ACC112 (cell line): ENCODE results near the gene APBA2.

Experiments used
- H2AFZ ChIP-seq: fragments of 200-600 bp; sonication (generic); one replicate; pipeline ENCODE4 v1.6.0; 2017; ENCODE audit warnings: antibody characterized with exemption, low read length; ENCODE audit not compliant: unreplicated experiment
- H3K27ac ChIP-seq: fragments of 200-600 bp; sonication (generic); 2 replicates; pipeline ENCODE4 v1.5.1; 2014; ENCODE audit warnings: low read depth, mild to moderate bottlenecking, antibody characterized with exemption, low read length, moderate library complexity
- H3K27me3 ChIP-seq: fragments of 200-600 bp; sonication (generic); 2 replicates; pipeline ENCODE4 v1.6.1; 2014; ENCODE audit warnings: mild to moderate bottlenecking, antibody characterized with exemption, low read length, moderate library complexity, mixed read lengths; ENCODE audit not compliant: insufficient read depth
- H3K36me3 ChIP-seq: fragments of 200-600 bp; sonication (generic); 2 replicates; pipeline ENCODE4 v1.6.1; 2016; ENCODE audit warnings: mild to moderate bottlenecking, antibody characterized with exemption, low read length, moderate library complexity, mixed read lengths; ENCODE audit not compliant: insufficient read depth
- H3K4me1 ChIP-seq: fragments of 200-600 bp; sonication (generic); one replicate; pipeline ENCODE4 v1.6.1; 2016; ENCODE audit warnings: low read length, mixed read lengths; ENCODE audit not compliant: insufficient read depth, unreplicated experiment, control insufficient read depth
- H3K4me3 ChIP-seq: fragments of 200-600 bp; sonication (generic); 2 replicates; pipeline ENCODE4 v1.5.1; 2014; ENCODE audit warnings: mild to moderate bottlenecking, low read depth, low read length
- H3K79me2 ChIP-seq: fragments of 200-600 bp; sonication (generic); one replicate; pipeline ENCODE4 v1.6.0; 2016; ENCODE audit warnings: low read length; ENCODE audit not compliant: control insufficient read depth, unreplicated experiment, insufficient read depth

APBA2 gene

GRCh38 chr15:28917791-28918140 is 32.0 kb downstream of the APBA2 start:
- no peaks in the 10 kb centered on the region for H3K36me3 ChIP-seq
- H3K4me1 ChIP-seq, result no peaks in the 10 kb centered on the region
- H2AFZ ChIP-seq, result no peak overlapping the region
- H3K4me3 ChIP-seq, result no peak overlapping the region
- H3K79me2 ChIP-seq, result no peaks in the 10 kb centered on the region
- no peak overlapping the region for H3K27ac ChIP-seq
- H3K27me3 ChIP-seq, result no peaks in the 10 kb centered on the region

GRCh38 chr15:28918141-28918983 is 32.6 kb downstream of the APBA2 start:
- no peaks in the 10 kb centered on the region for H3K79me2 ChIP-seq
- no peak overlapping the region for H2AFZ ChIP-seq
- no peak overlapping the region for H3K27ac ChIP-seq
- H3K4me1 ChIP-seq, result no peaks in the 10 kb centered on the region
- H3K4me3 ChIP-seq, result no peak overlapping the region
- H3K27me3 ChIP-seq, result no peaks in the 10 kb centered on the region
- no peaks in the 10 kb centered on the region for H3K36me3 ChIP-seq

GRCh38 chr15:28919201-28919635 is 33.4 kb downstream of the APBA2 start:
- Histone ChIP-seq H2AFZ (no peak overlapping the region), H3K27me3 (no peaks in the 10 kb centered on the region), H3K4me3 (no peak overlapping the region), H3K36me3 (no peaks in the 10 kb centered on the region), H3K4me1 (no peaks in the 10 kb centered on the region), H3K79me2 (no peaks in the 10 kb centered on the region), H3K27ac (no peak overlapping the region)

- no peak overlapping the region for H3K27ac ChIP-seq
- H3K4me3 ChIP-seq, result no peak overlapping the region
- H3K36me3 ChIP-seq, result no peaks in the 10 kb centered on the region
- H2AFZ ChIP-seq, result no peak overlapping the region
- no peaks in the 10 kb centered on the region for H3K79me2 ChIP-seq
- H3K27me3 ChIP-seq, result no peaks in the 10 kb centered on the region
- H3K4me1 ChIP-seq, result no peaks in the 10 kb centered on the region
These were observed 34.2 kb downstream of the APBA2 start for GRCh38 chr15:28919679-28920655.

GRCh38 chr15:28920781-28921331 is 35.1 kb downstream of the APBA2 start:
- H3K27me3 ChIP-seq, result no peaks in the 10 kb centered on the region
- no peaks in the 10 kb centered on the region for H3K36me3 ChIP-seq
- H3K27ac ChIP-seq, result no peak overlapping the region
- no peaks in the 10 kb centered on the region for H3K79me2 ChIP-seq
- no peak overlapping the region for H3K4me3 ChIP-seq
- no peaks in the 10 kb centered on the region for H3K4me1 ChIP-seq
- H2AFZ ChIP-seq, result no peak overlapping the region

GRCh38 chr15:28921336-28921735 is 35.6 kb downstream of the APBA2 start:
- Histone ChIP-seq H3K27ac (no peak overlapping the region), H3K4me1 (no peaks in the 10 kb centered on the region), H2AFZ (no peak overlapping the region), H3K27me3 (no peaks in the 10 kb centered on the region), H3K79me2 (no peaks in the 10 kb centered on the region), H3K36me3 (no peaks in the 10 kb centered on the region), H3K4me3 (no peak overlapping the region)

GRCh38 chr15:28921919-28922706 is 36.3 kb downstream of the APBA2 start:
- Histone ChIP-seq H3K79me2 (no peaks in the 10 kb centered on the region), H3K4me1 (no peaks in the 10 kb centered on the region), H2AFZ (no peak overlapping the region), H3K36me3 (no peaks in the 10 kb centered on the region), H3K4me3 (no peak overlapping the region), H3K27ac (no peak overlapping the region), H3K27me3 (no peaks in the 10 kb centered on the region)

- no peaks in the 10 kb centered on the region for H3K79me2 ChIP-seq
- no peaks in the 10 kb centered on the region for H3K36me3 ChIP-seq
- H2AFZ ChIP-seq, result no peak overlapping the region
- H3K27me3 ChIP-seq, result no peaks in the 10 kb centered on the region
- no peak overlapping the region for H3K4me3 ChIP-seq
- no peak overlapping the region for H3K27ac ChIP-seq
- H3K4me1 ChIP-seq, result no peaks in the 10 kb centered on the region
These were observed 36.9 kb downstream of the APBA2 start for GRCh38 chr15:28922707-28923012.

GRCh38 chr15:28923726-28924280 is 38.0 kb downstream of the APBA2 start:
- Histone ChIP-seq H3K79me2 (no peaks in the 10 kb centered on the region), H3K27me3 (no peaks in the 10 kb centered on the region), H3K36me3 (no peaks in the 10 kb centered on the region), H3K4me3 (no peak overlapping the region), H3K27ac (no peak overlapping the region), H3K4me1 (no peaks in the 10 kb centered on the region), H2AFZ (no peak overlapping the region)

GRCh38 chr15:28927043-28927442 is 41.3 kb downstream of the APBA2 start:
- H3K27ac ChIP-seq, result no peak overlapping the region
- no peaks in the 10 kb centered on the region for H3K79me2 ChIP-seq
- no peaks in the 10 kb centered on the region for H3K36me3 ChIP-seq
- H3K4me3 ChIP-seq, result no peak overlapping the region
- no peaks in the 10 kb centered on the region for H3K27me3 ChIP-seq
- no peaks in the 10 kb centered on the region for H3K4me1 ChIP-seq
- no peak overlapping the region for H2AFZ ChIP-seq
